SK-N-SH (cell line): ENCODE measurements around the gene RAVER2. TPM values are rescaled to one million over a fixed set of nuclear protein-coding genes. Genes with fewer than 3 reads are reported as not detected.

Experiments used
- CTCF ChIA-PET: fragments of 300-600, 350-600 bp; formaldehyde crosslinking; extraction: SDS; loops from one replicate; lab custom pipeline; 2021; lab: Yijun Ruan, JAX
- POLR2A ChIA-PET: fragments of 350-600 bp; sonication (Branson Sonifier 250); formaldehyde crosslinking; extraction: SDS; loops from one replicate; lab custom pipeline; 2020; ENCODE audit warnings: antibody characterized with exemption, inconsistent platforms; lab: Yijun Ruan, JAX
- DNase-seq: peaks from one replicate; pipeline ENCODE4 v3.0.0; 2012
- H2AFZ ChIP-seq: fragments of 200-600 bp; sonication (generic); 2 replicates; pipeline ENCODE4 v1.8.1; 2016; ENCODE audit warnings: antibody characterized with exemption, mild to moderate bottlenecking, low read depth
- H3F3A ChIP-seq: fragments of 200-600 bp; sonication (generic); replicated peaks from 2 replicates; pipeline ENCODE3; 2016; ENCODE audit warnings: antibody characterized with exemption, mild to moderate bottlenecking; ENCODE audit not compliant: insufficient read depth
- H3K27ac ChIP-seq, 2 experiments: fragments of 200-500 bp in 1 of 2; fragments of 200-600 bp in 1 of 2; sonication (Bioruptor generic) in 1 of 2; sonication (generic), shearing (Covaris generic) in 1 of 2; 2 replicates each; pipeline versions ENCODE4 v1.5.1 to v1.6.1; 2014 to 2016; ENCODE audit warnings: low read depth in 2 of 2, inconsistent platforms in 1 of 2, low read length in 1 of 2, mild to moderate bottlenecking in 1 of 2, mixed read lengths in 1 of 2
- H3K27me3 ChIP-seq: fragments of 200-600 bp; sonication (generic), shearing (Covaris generic); 2 replicates; pipeline ENCODE4 v1.6.1; 2016; ENCODE audit warnings: mixed run types; ENCODE audit not compliant: insufficient read depth
- H3K36me3 ChIP-seq, 2 experiments: fragments of 200-500 bp in 1 of 2; fragments of 200-600 bp in 1 of 2; sonication (Bioruptor generic) in 1 of 2; sonication (generic) in 1 of 2; replicated peaks in 1 of 2; 2 replicates each; pipeline versions ENCODE3 to v1.5.1; 2014 to 2016; ENCODE audit warnings: low read length in 1 of 2, mild to moderate bottlenecking in 1 of 2; ENCODE audit not compliant: insufficient read depth in 2 of 2, control insufficient read depth in 1 of 2
- H3K4me1 ChIP-seq, 2 experiments: fragments of 200-500 bp in 1 of 2; fragments of 200-600 bp in 1 of 2; sonication (Bioruptor generic) in 1 of 2; sonication (generic), shearing (Covaris generic) in 1 of 2; 2 replicates each; pipeline versions ENCODE4 v1.5.1 to v1.6.1; 2014 to 2016; ENCODE audit warnings: low read depth in 1 of 2, low read length in 1 of 2, mixed run types in 1 of 2; ENCODE audit not compliant: insufficient read depth in 2 of 2, control insufficient read depth in 1 of 2
- H3K4me2 ChIP-seq: fragments of 200-600 bp; sonication (generic), shearing (Covaris generic); 2 replicates; pipeline ENCODE4 v1.6.1; 2017; ENCODE audit warnings: mixed run types
- H3K4me3 ChIP-seq, 2 experiments: fragments of 200-500 bp in 1 of 2; fragments of 200-600 bp in 1 of 2; sonication (Bioruptor generic) in 1 of 2; sonication (generic), shearing (Covaris generic) in 1 of 2; 2 replicates each; pipeline versions ENCODE4 v1.5.1 to v1.8.1; 2014 to 2016; ENCODE audit warnings: low read depth in 2 of 2, inconsistent platforms in 1 of 2, low read length in 1 of 2, mild to moderate bottlenecking in 1 of 2, mixed read lengths in 1 of 2, moderate library complexity in 1 of 2
- H3K79me2 ChIP-seq: fragments of 200-600 bp; sonication (generic); 2 replicates; pipeline ENCODE4 v1.8.1; 2017; ENCODE audit warnings: mild to moderate bottlenecking; ENCODE audit not compliant: insufficient read depth
- H3K9ac ChIP-seq: fragments of 200-600 bp; sonication (generic); 2 replicates; pipeline ENCODE4 v1.6.1; 2017; ENCODE audit warnings: mixed run types
- H3K9me2 ChIP-seq: fragments of 200-600 bp; sonication (generic); 2 replicates; pipeline ENCODE4 v1.6.1; 2017; ENCODE audit warnings: mixed run types
- H3K9me3 ChIP-seq: fragments of 200-600 bp; sonication (generic); 2 replicates; pipeline ENCODE4 v1.6.1; 2017; ENCODE audit warnings: mixed run types, mild to moderate bottlenecking, moderate library complexity
- H4K20me1 ChIP-seq: fragments of 200-600 bp; sonication (generic); 2 replicates; pipeline ENCODE4 v1.6.1; 2017; ENCODE audit warnings: mild to moderate bottlenecking, mixed run types; ENCODE audit not compliant: insufficient read depth
- EP300 ChIP-seq, 2 experiments: IDR thresholded peaks; 2 replicates each; pipeline versions ENCODE4 v1.4.0 to v1.6.1; 2012; ENCODE audit warnings: borderline replicate concordance in 1 of 2, low read depth in 1 of 2, low read length in 1 of 2
- EZH2phosphoT487 ChIP-seq: fragments of 200-600 bp; sonication (generic); IDR thresholded peaks from 2 replicates; pipeline ENCODE4 v1.6.1; 2017; ENCODE audit warnings: low read depth, mixed run types, mild to moderate bottlenecking, antibody characterized with exemption, moderate library complexity, borderline replicate concordance
- FOSL2 ChIP-seq: IDR thresholded peaks from 2 replicates; pipeline ENCODE4 v1.4.0; 2012; ENCODE audit warnings: low read depth, mild to moderate bottlenecking, moderate library complexity, borderline replicate concordance
- FOXJ3 ChIP-seq: sonication (generic); formaldehyde crosslinking; IDR thresholded peaks from 2 replicates; pipeline ENCODE4 v1.5.1; 2020; ENCODE audit warnings: mild to moderate bottlenecking, missing genetic modification reagents
- FOXM1 ChIP-seq: IDR thresholded peaks from 2 replicates; pipeline ENCODE4 v1.4.0; 2012; ENCODE audit warnings: low read depth, mild to moderate bottlenecking
- GABPA ChIP-seq: IDR thresholded peaks from 2 replicates; pipeline ENCODE4 v1.4.0; 2012; ENCODE audit warnings: low read depth, mild to moderate bottlenecking
- GATA2 ChIP-seq: sonication (generic); formaldehyde crosslinking; IDR thresholded peaks from 2 replicates; pipeline ENCODE4 v1.5.0; 2020; ENCODE audit warnings: mild to moderate bottlenecking, missing genetic modification reagents
- IRF3 ChIP-seq: fragments of 150-350 bp; IDR thresholded peaks from 2 replicates; pipeline ENCODE4 v1.6.1; 2016; ENCODE audit warnings: mild to moderate bottlenecking, low read depth, low read length
- JUND ChIP-seq: IDR thresholded peaks from 2 replicates; pipeline ENCODE4 v1.4.0; 2012
- NFIC ChIP-seq: IDR thresholded peaks from 2 replicates; pipeline ENCODE4 v1.4.0; 2012; ENCODE audit warnings: borderline replicate concordance
- NRF1 ChIP-seq: IDR thresholded peaks from 2 replicates; pipeline ENCODE4 v1.6.1; 2012; ENCODE audit warnings: low read depth, mild to moderate bottlenecking, low read length
- RAD21 ChIP-seq: IDR thresholded peaks from 2 replicates; pipeline ENCODE4 v1.6.1; 2012; ENCODE audit warnings: mild to moderate bottlenecking, low read length
- RCOR1 ChIP-seq: fragments of 150-350 bp; IDR thresholded peaks from 2 replicates; pipeline ENCODE4 v1.6.1; 2017; ENCODE audit warnings: antibody characterized with exemption, low read length
- REST ChIP-seq: IDR thresholded peaks from 2 replicates; pipeline ENCODE4 v1.6.1; 2012; ENCODE audit warnings: mild to moderate bottlenecking, low read depth, low read length, moderate library complexity
- RFX5 ChIP-seq: IDR thresholded peaks from 2 replicates; pipeline ENCODE4 v1.6.1; 2012; ENCODE audit warnings: mild to moderate bottlenecking, improper control_type of control experiment, low read length
- TAF1 ChIP-seq: IDR thresholded peaks from 2 replicates; pipeline ENCODE4 v1.6.1; 2012; ENCODE audit warnings: low read depth, mild to moderate bottlenecking, low read length, moderate library complexity, borderline replicate concordance
- TCF12 ChIP-seq: IDR thresholded peaks from 2 replicates; pipeline ENCODE4 v1.4.0; 2012
- TEAD4 ChIP-seq: IDR thresholded peaks from 2 replicates; pipeline ENCODE4 v1.4.0; 2012; ENCODE audit warnings: mild to moderate bottlenecking, borderline replicate concordance; ENCODE audit not compliant: insufficient read depth
- USF1 ChIP-seq: IDR thresholded peaks from 2 replicates; pipeline ENCODE4 v1.4.0; 2012; ENCODE audit warnings: low read depth, borderline replicate concordance
- USF2 ChIP-seq: fragments of 150-350 bp; IDR thresholded peaks from 2 replicates; pipeline ENCODE4 v1.6.1; 2017; ENCODE audit warnings: antibody characterized with exemption, low read length, low read depth, borderline replicate concordance
- WGBS: methylation state at CpG from one replicate; pipeline ENCODE4 v1.1.6; 2017; ENCODE audit warnings: low lambda C conversion rate; 5-methylcytosine and 5-hydroxymethylcytosine counted together
- polyA plus RNA-seq, 3 experiments: library from polyadenylated mRNA; depleted of rRNA; stranded (reverse); fragments of >200 nt; gene quantifications; 2 replicates each; pipeline ENCODE4 v1.2.3, GENCODE V29; 2012

Gene RAVER2
- polyA plus RNA-seq, 1 of the 3 experiments (the other 2 are of a cell fraction): 7.3 TPM

GRCh38 chr1:64727861-64728260 is 17.0 kb upstream of the RAVER2 start (continued):
- no peak for TF ChIP-seq REST

GRCh38 chr1:64733581-64734286 is 11.1 kb upstream of the RAVER2 start:
- Histone ChIP-seq H3K9me2 (no peaks in the 10 kb centered on the region), H3K4me1 (no peaks in the 10 kb centered on the region), H3K4me2 (no peak overlapping the region), H3K9ac (no peak overlapping the region), H3K27me3 (no peaks in the 10 kb centered on the region), H3K79me2 (no peaks in the 10 kb centered on the region), H2AFZ (no peak overlapping the region), H3K27ac (no peak overlapping the region), H3K9me3 (no peaks in the 10 kb centered on the region), H3F3A (no peaks in the 10 kb centered on the region), H4K20me1 (no peaks in the 10 kb centered on the region), H3K36me3 (no peaks in the 10 kb centered on the region), H3K4me3 (no peak overlapping the region)
- ChIA-PET CTCF (no interaction called here), POLR2A (no interaction called here)
- DNase-seq: no peak
- 59% methylated on average over 3 of the region's 3 CpGs for WGBS
- TF ChIP-seq RFX5 (no peak), FOXM1 (no peak), USF1 (no peak), REST (no peak), EP300 (IDR thresholded peaks at IDR 0.05; ENCODE audit: borderline replicate concordance in 1 of 2, low read depth in 1 of 2, low read length in 1 of 2) (no peak), GABPA (no peak), FOXJ3 (CRISPR knock-in tag) (no peak), FOSL2 (no peak), TEAD4 (no peak), NFIC (no peak), RCOR1 (no peak), IRF3 (no peak), NRF1 (no peak), GATA2 (CRISPR knock-in tag) (no peak), TAF1 (no peak), RAD21 (no peak), EZH2phosphoT487 (no peak), JUND (no peak), USF2 (no peak), TCF12 (no peak)
